Measurements from ENCODE around the gene DENND5A.

Gene DENND5A

GRCh38 chr11:9208726-9209501, 56.2 kb downstream of the DENND5A start:
- TF ChIP-seq GATA3 (IDR thresholded peaks at IDR 0.05; ENCODE audit: low read depth, low read length) (no peak), GATA2 (IDR thresholded peaks at IDR 0.05; ENCODE audit: low read depth, low read length) (no peak)

- TF ChIP-seq GATA2 (IDR thresholded peaks at IDR 0.05; ENCODE audit: low read depth, low read length) (no peak), GATA3 (IDR thresholded peaks at IDR 0.05; ENCODE audit: low read depth, low read length) (no peak)
These were observed 57.9 kb downstream of the DENND5A start for GRCh38 chr11:9207229-9207628.

GRCh38 chr11:9206496-9206895, 58.7 kb downstream of the DENND5A start:
- TF ChIP-seq GATA3 (IDR thresholded peaks at IDR 0.05; ENCODE audit: low read depth, low read length), result no peak
- TF ChIP-seq GATA2 (IDR thresholded peaks at IDR 0.05; ENCODE audit: low read depth, low read length), result no peak

GRCh38 chr11:9203691-9204311, 61.3 kb downstream of the DENND5A start:
- no peak for TF ChIP-seq GATA3 (IDR thresholded peaks at IDR 0.05; ENCODE audit: low read depth, low read length)
- no peak for TF ChIP-seq GATA2 (IDR thresholded peaks at IDR 0.05; ENCODE audit: low read depth, low read length)

- TF ChIP-seq GATA2 (IDR thresholded peaks at IDR 0.05; ENCODE audit: low read depth, low read length), result no peak
- no peak for TF ChIP-seq GATA3 (IDR thresholded peaks at IDR 0.05; ENCODE audit: low read depth, low read length)
These were observed 63.6 kb downstream of the DENND5A start for GRCh38 chr11:9201372-9202162.

GRCh38 chr11:9200471-9200870, 64.7 kb downstream of the DENND5A start:
- TF ChIP-seq GATA2 (IDR thresholded peaks at IDR 0.05; ENCODE audit: low read depth, low read length) (no peak), GATA3 (IDR thresholded peaks at IDR 0.05; ENCODE audit: low read depth, low read length) (no peak)

- TF ChIP-seq GATA3 (IDR thresholded peaks at IDR 0.05; ENCODE audit: low read depth, low read length) (no peak), GATA2 (IDR thresholded peaks at IDR 0.05; ENCODE audit: low read depth, low read length) (no peak)
These were observed 71.8 kb downstream of the DENND5A start for GRCh38 chr11:9193316-9193715.

- TF ChIP-seq GATA3 (IDR thresholded peaks at IDR 0.05; ENCODE audit: low read depth, low read length) (no peak), GATA2 (IDR thresholded peaks at IDR 0.05; ENCODE audit: low read depth, low read length) (no peak)
These were observed 72.6 kb downstream of the DENND5A start for GRCh38 chr11:9192561-9192960.

GRCh38 chr11:9187616-9188015, 77.5 kb downstream of the DENND5A start:
- TF ChIP-seq GATA2 (IDR thresholded peaks at IDR 0.05; ENCODE audit: low read depth, low read length), result no peak
- TF ChIP-seq GATA3 (IDR thresholded peaks at IDR 0.05; ENCODE audit: low read depth, low read length), result no peak

GRCh38 chr11:9184516-9184915, 80.6 kb downstream of the DENND5A start:
- TF ChIP-seq GATA3 (IDR thresholded peaks at IDR 0.05; ENCODE audit: low read depth, low read length) (no peak), GATA2 (IDR thresholded peaks at IDR 0.05; ENCODE audit: low read depth, low read length) (no peak)

- TF ChIP-seq GATA3 (IDR thresholded peaks at IDR 0.05; ENCODE audit: low read depth, low read length) (no peak), GATA2 (IDR thresholded peaks at IDR 0.05; ENCODE audit: low read depth, low read length) (no peak)
These were observed 82.8 kb downstream of the DENND5A start for GRCh38 chr11:9182180-9182871.

GRCh38 chr11:9180784-9181183, 84.4 kb downstream of the DENND5A start:
- TF ChIP-seq GATA2 (IDR thresholded peaks at IDR 0.05; ENCODE audit: low read depth, low read length) (no peak), GATA3 (IDR thresholded peaks at IDR 0.05; ENCODE audit: low read depth, low read length) (no peak)

- TF ChIP-seq GATA3 (IDR thresholded peaks at IDR 0.05; ENCODE audit: low read depth, low read length), result no peak
- no peak for TF ChIP-seq GATA2 (IDR thresholded peaks at IDR 0.05; ENCODE audit: low read depth, low read length)
These were observed 86.0 kb downstream of the DENND5A start for GRCh38 chr11:9179141-9179540.

- TF ChIP-seq GATA3 (IDR thresholded peaks at IDR 0.05; ENCODE audit: low read depth, low read length) (no peak), GATA2 (IDR thresholded peaks at IDR 0.05; ENCODE audit: low read depth, low read length) (no peak)
These were observed 86.4 kb downstream of the DENND5A start for GRCh38 chr11:9178716-9179115.
